DOHH2 (cell line): Measurements from ENCODE around the gene PCDHAC2.

Experiments
- H3F3A ChIP-seq: fragments of 200-600 bp; sonication (generic), shearing (Covaris generic); 2 replicates; pipeline ENCODE4 v1.6.0; 2016; ENCODE audit warnings: antibody characterized with exemption, mild to moderate bottlenecking; ENCODE audit not compliant: control insufficient read depth, insufficient read depth
- H3K27ac ChIP-seq: fragments of 200-600 bp; sonication (generic); 2 replicates; pipeline ENCODE4 v1.5.1; 2014; ENCODE audit warnings: low read depth, mild to moderate bottlenecking, low read length, moderate library complexity
- H3K27me3 ChIP-seq: fragments of 200-600 bp; sonication (generic); 2 replicates; pipeline ENCODE4 v1.6.1; 2014; ENCODE audit warnings: mild to moderate bottlenecking, low read length, mixed read lengths; ENCODE audit not compliant: control insufficient read depth
- H3K36me3 ChIP-seq: fragments of 200-600 bp; sonication (generic); 2 replicates; pipeline ENCODE4 v1.6.1; 2014; ENCODE audit warnings: mild to moderate bottlenecking, low read length, moderate library complexity, mixed read lengths; ENCODE audit not compliant: control insufficient read depth
- H3K4me1 ChIP-seq: fragments of 200-600 bp; sonication (generic); 2 replicates; pipeline ENCODE4 v1.6.1; 2014; ENCODE audit warnings: mild to moderate bottlenecking, low read length, mixed read lengths; ENCODE audit not compliant: control insufficient read depth
- H3K4me2 ChIP-seq: fragments of 200-600 bp; sonication (generic); 2 replicates; pipeline ENCODE4 v1.6.0; 2014; ENCODE audit warnings: mild to moderate bottlenecking, low read length, moderate library complexity
- H3K4me3 ChIP-seq: fragments of 200-600 bp; sonication (generic); 2 replicates; pipeline ENCODE4 v1.5.1; 2014; ENCODE audit warnings: mild to moderate bottlenecking, low read length, mixed read lengths
- H3K79me2 ChIP-seq: fragments of 200-600 bp; sonication (generic); 2 replicates; pipeline ENCODE4 v1.6.1; 2014; ENCODE audit warnings: mild to moderate bottlenecking, low read length, mixed read lengths; ENCODE audit not compliant: control insufficient read depth
- H3K9me2 ChIP-seq: fragments of 200-600 bp; sonication (generic); replicated peaks from 2 replicates; pipeline ENCODE4 v1.6.1; 2014; ENCODE audit warnings: mild to moderate bottlenecking, low read length, mixed read lengths; ENCODE audit not compliant: control insufficient read depth
- H3K9me3 ChIP-seq: fragments of 200-600 bp; sonication (generic); 2 replicates; pipeline ENCODE4 v1.6.1; 2014; ENCODE audit warnings: antibody characterized with exemption, low read length, mixed read lengths; ENCODE audit not compliant: control insufficient read depth, insufficient read depth
- H4K20me1 ChIP-seq: fragments of 200-600 bp; sonication (generic); 2 replicates; pipeline ENCODE4 v1.6.0; 2014; ENCODE audit warnings: low read depth, mild to moderate bottlenecking, antibody characterized with exemption, low read length, moderate library complexity; ENCODE audit not compliant: control insufficient read depth, insufficient read depth
- EZH2phosphoT487 ChIP-seq: fragments of 200-600 bp; sonication (generic); IDR thresholded peaks from 2 replicates; pipeline ENCODE4 v1.6.1; 2017; ENCODE audit warnings: borderline replicate concordance, mild to moderate bottlenecking, antibody characterized with exemption, low read length, moderate library complexity, mixed read lengths
- TF ChIP-seq, protein P1 (sequence below): fragments of 200-600 bp; sonication (generic); IDR thresholded peaks from one replicate; pipeline ENCODE4 v1.5.1; 2014; ENCODE audit warnings: antibody characterized with exemption, mild to moderate bottlenecking, low read depth, low read length; ENCODE audit not compliant: poor library complexity, severe bottlenecking

The PCDHAC2 gene

DNA sequence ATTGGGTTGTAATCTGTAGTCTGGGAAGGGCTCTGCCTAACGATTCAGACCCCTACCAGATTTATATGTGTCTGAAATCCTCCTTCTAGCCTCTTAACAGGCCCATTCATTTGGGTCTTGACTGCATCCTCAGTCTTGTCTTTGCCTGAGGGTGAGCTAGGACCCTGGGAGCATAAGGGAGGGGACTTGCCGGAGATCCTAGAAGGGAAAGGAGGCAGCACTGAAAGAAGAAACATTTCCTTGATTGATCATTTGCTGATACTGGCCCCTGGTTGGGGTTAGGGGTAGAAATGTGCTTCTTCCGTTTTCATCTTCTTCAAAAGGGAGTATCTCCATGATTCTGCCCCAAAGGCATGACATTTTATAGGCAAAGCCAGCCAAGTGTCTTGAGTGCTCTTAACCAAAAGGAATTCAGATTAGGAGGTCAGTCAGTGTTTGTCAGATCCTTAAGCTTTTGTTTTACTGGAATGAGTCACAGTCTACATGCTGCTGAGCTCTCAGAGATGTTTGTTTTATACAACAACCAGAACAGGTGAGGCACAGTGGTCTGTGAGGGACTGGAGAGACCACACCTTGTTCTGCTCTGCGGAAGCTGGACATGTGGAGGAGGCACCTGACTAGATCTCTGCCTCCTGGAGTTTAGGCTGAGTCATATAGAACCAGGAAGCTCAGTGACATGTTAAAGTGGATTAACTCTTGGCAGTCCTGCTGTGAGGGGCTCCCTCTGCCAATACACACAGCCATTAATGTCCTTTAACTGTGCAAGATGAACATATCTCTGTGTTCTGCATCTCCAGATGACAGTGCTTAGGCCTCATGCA is 37.7 kb downstream of the PCDHAC2 start:
- Histone ChIP-seq H3K79me2 (no peaks in the 10 kb centered on the region), H3K27me3 (no peaks in the 10 kb centered on the region), H3K4me3 (no peak overlapping the region), H4K20me1 (no peaks in the 10 kb centered on the region), H3K27ac (no peak overlapping the region), H3K36me3 (no peaks in the 10 kb centered on the region), H3K9me2 (no peaks in the 10 kb centered on the region), H3F3A (no peaks in the 10 kb centered on the region), H3K4me2 (no peak overlapping the region), H3K4me1 (no peaks in the 10 kb centered on the region), H3K9me3 (no peaks in the 10 kb centered on the region)
- no peak for TF ChIP-seq EZH2phosphoT487
- TF ChIP-seq, protein P1, sequence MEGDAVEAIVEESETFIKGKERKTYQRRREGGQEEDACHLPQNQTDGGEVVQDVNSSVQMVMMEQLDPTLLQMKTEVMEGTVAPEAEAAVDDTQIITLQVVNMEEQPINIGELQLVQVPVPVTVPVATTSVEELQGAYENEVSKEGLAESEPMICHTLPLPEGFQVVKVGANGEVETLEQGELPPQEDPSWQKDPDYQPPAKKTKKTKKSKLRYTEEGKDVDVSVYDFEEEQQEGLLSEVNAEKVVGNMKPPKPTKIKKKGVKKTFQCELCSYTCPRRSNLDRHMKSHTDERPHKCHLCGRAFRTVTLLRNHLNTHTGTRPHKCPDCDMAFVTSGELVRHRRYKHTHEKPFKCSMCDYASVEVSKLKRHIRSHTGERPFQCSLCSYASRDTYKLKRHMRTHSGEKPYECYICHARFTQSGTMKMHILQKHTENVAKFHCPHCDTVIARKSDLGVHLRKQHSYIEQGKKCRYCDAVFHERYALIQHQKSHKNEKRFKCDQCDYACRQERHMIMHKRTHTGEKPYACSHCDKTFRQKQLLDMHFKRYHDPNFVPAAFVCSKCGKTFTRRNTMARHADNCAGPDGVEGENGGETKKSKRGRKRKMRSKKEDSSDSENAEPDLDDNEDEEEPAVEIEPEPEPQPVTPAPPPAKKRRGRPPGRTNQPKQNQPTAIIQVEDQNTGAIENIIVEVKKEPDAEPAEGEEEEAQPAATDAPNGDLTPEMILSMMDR: no peak

GRCh38 chr5:141007791-141008190 is 41.5 kb downstream of the PCDHAC2 start:
- Histone ChIP-seq H3F3A (no peaks in the 10 kb centered on the region), H3K79me2 (no peaks in the 10 kb centered on the region), H3K4me3 (no peak overlapping the region), H3K4me2 (no peak overlapping the region), H4K20me1 (no peaks in the 10 kb centered on the region), H3K4me1 (no peaks in the 10 kb centered on the region), H3K36me3 (no peaks in the 10 kb centered on the region), H3K27ac (no peak overlapping the region), H3K9me3 (no peaks in the 10 kb centered on the region), H3K27me3 (no peaks in the 10 kb centered on the region), H3K9me2 (no peaks in the 10 kb centered on the region)
- no peak for TF ChIP-seq EZH2phosphoT487
- TF ChIP-seq, protein P1: no peak

DNA sequence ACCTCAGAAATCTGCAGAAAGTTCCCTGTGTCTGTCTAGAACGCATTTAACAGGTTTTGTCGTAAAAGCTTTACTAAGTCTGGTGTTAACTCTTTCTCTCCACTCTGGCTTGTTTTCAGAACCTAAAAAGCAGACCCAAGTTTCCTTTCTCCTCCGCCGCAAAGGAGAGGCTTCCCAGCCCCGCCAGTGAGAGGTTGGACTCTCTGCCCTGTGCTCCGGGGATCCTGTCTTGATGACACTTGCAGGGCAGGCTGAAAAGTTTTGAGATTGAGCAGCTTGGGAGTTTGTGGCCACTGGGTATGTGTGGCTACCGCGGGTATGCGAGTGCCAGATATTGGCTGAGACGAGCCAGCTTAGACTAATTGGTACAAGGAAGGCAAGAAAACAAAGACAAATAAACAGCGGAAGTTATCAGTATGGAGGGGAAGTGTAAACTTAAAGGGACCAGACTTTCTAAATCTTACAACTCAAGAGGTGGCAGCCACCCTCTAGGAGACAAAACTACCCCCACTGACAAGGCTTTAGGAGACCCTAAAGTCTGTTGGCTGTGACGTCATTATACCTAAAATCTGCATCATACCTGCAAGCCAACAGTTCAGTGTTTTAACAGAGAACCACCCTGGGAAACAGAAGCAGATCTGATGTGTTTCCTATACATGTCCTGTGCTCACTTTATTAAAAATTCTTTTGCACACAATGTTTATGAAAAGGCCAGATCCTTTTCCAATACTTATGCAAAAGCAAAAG is 43.9 kb downstream of the PCDHAC2 start:
- no peaks in the 10 kb centered on the region for H3K9me3 ChIP-seq
- no peak overlapping the region for H3K27ac ChIP-seq
- H3K4me3 ChIP-seq: no peak overlapping the region
- no peak overlapping the region for H3K4me2 ChIP-seq
- H3K79me2 ChIP-seq: no peaks in the 10 kb centered on the region
- H3K27me3 ChIP-seq: no peaks in the 10 kb centered on the region
- no peaks in the 10 kb centered on the region for H3F3A ChIP-seq
- H3K36me3 ChIP-seq: no peaks in the 10 kb centered on the region
- H3K9me2 ChIP-seq: no peaks in the 10 kb centered on the region
- H4K20me1 ChIP-seq: no peaks in the 10 kb centered on the region
- no peaks in the 10 kb centered on the region for H3K4me1 ChIP-seq
- no peak for TF ChIP-seq EZH2phosphoT487
- TF ChIP-seq, protein P1: no peak
